Stimulated activated CD4-positive, alpha-beta T cell treated with anti-CD3 and anti-CD28 coated beads, Interleukin-12 subunit alpha, Interleukin-12 subunit beta, amount 100 ng/mL, for 48 hours (primary cell): ENCODE results near the gene PPEF1.
"Not testable (repeated sequence)": the region's sequence is repeated elsewhere in the genome, so short reads cannot be mapped to it uniquely, and the experiment has no call there.

ENCODE experiments used
- DNase-seq, 3 donors: peaks; one replicate each; pipeline ENCODE4 v3.0.0-alpha.2; 2020; ENCODE audit warnings: low read depth in 2 of 3, low spot score in 1 of 3

The PPEF1 gene

GRCh38 chrX:18793601-18794089, 86.2 kb downstream of the PPEF1 start:
- no peak for DNase-seq

- no peak for DNase-seq
Observed at GRCh38 chrX:18797141-18797540, 89.7 kb downstream of the PPEF1 start.

GRCh38 chrX:18799911-18800310, 92.5 kb downstream of the PPEF1 start:
- DNase-seq, result no peak

- DNase-seq, result no peak
Observed at GRCh38 chrX:18809641-18810040, 102.2 kb downstream of the PPEF1 start.

- DNase-seq, result no peak
Observed at GRCh38 chrX:18810416-18810815, 103.0 kb downstream of the PPEF1 start.

GRCh38 chrX:18825375-18825774, 117.9 kb downstream of the PPEF1 start:
- no peak for DNase-seq

GRCh38 chrX:18828832-18829404, 121.5 kb downstream of the PPEF1 start:
- no peak for DNase-seq

GRCh38 chrX:18833071-18833731, 125.8 kb downstream of the PPEF1 start:
- DNase-seq, result no peak

- not testable (repeated sequence) for DNase-seq
Observed at GRCh38 chrX:18847901-18848300, 140.5 kb downstream of the PPEF1 start.

GRCh38 chrX:18855919-18856644, 148.6 kb downstream of the PPEF1 start:
- no peak for DNase-seq

- DNase-seq, result no peak
Observed at GRCh38 chrX:18856645-18856997, 149.2 kb downstream of the PPEF1 start.

GRCh38 chrX:18861511-18861910, 154.1 kb downstream of the PPEF1 start:
- no peak for DNase-seq

GRCh38 chrX:18864390-18864920, 157.0 kb downstream of the PPEF1 start:
- no peak for DNase-seq

GRCh38 chrX:18871161-18871890, 163.9 kb downstream of the PPEF1 start:
- DNase-seq, result no peak

GRCh38 chrX:18871970-18872369, 164.5 kb downstream of the PPEF1 start:
- no peak for DNase-seq

- no peak for DNase-seq
Observed at GRCh38 chrX:18872621-18873020, 165.2 kb downstream of the PPEF1 start.

- no peak for DNase-seq
Observed at GRCh38 chrX:18873189-18873791, 165.8 kb downstream of the PPEF1 start.

GRCh38 chrX:18873836-18874235, 166.4 kb downstream of the PPEF1 start:
- no peak for DNase-seq

- DNase-seq, result no peak
Observed at GRCh38 chrX:18874560-18875255, 167.3 kb downstream of the PPEF1 start.

GRCh38 chrX:18875256-18875878, 167.9 kb downstream of the PPEF1 start:
- no peak for DNase-seq
